Keratinocyte (primary cell): ENCODE results near the gene OR7G3. TPM values are rescaled to one million over a fixed set of nuclear protein-coding genes. Genes with fewer than 3 reads are reported as not detected.

ENCODE experiments used
- DNase-seq: peaks from one replicate; pipeline ENCODE4 v3.0.0-alpha.2; 2011; ENCODE audit warnings: low read depth, missing footprints, low spot score
- FAIRE-seq: peaks from 2 replicates; lab custom pipeline; 2011; peaks lifted over from hg19 to GRCh38; lab: Jason Lieb, UNC
- H2AFZ ChIP-seq: 2 replicates; pipeline ENCODE4 v1.6.0; 2012; ENCODE audit warnings: low read length, control low read depth, inconsistent platforms; ENCODE audit not compliant: control insufficient read depth
- H3K27ac ChIP-seq: 2 replicates; pipeline ENCODE4 v1.5.1; 2011; ENCODE audit warnings: low read length; ENCODE audit not compliant: control insufficient read depth, insufficient read depth
- H3K27me3 ChIP-seq: 3 replicates; pipeline ENCODE4 v1.6.0; 2011; ENCODE audit warnings: low read length; ENCODE audit not compliant: control insufficient read depth, insufficient read depth; ENCODE audit errors: extremely low read depth
- H3K36me3 ChIP-seq, 2 experiments: 2 replicates in 1 of 2; 3 replicates in 1 of 2; pipeline ENCODE4 v1.5.1; 2011; ENCODE audit warnings: low read length in 2 of 2, mild to moderate bottlenecking in 1 of 2; ENCODE audit not compliant: control insufficient read depth in 2 of 2, insufficient read depth in 2 of 2; ENCODE audit errors: extremely low read depth in 1 of 2
- H3K4me1 ChIP-seq: 3 replicates; pipeline ENCODE4 v1.5.1; 2011; ENCODE audit warnings: low read length; ENCODE audit not compliant: control insufficient read depth, insufficient read depth; ENCODE audit errors: extremely low read depth
- H3K4me2 ChIP-seq: 3 replicates; pipeline ENCODE4 v1.6.0; 2011; ENCODE audit warnings: low read depth, low read length; ENCODE audit not compliant: control insufficient read depth, insufficient read depth; ENCODE audit errors: extremely low read depth
- H3K4me3 ChIP-seq, 3 experiments: fragments of 200-600 bp in 1 of 3; sonication (generic) in 1 of 3; 2 replicates in 2 of 3; 3 replicates in 1 of 3; pipeline ENCODE4 v1.5.1; 2011 to 2016; ENCODE audit warnings: low read length in 3 of 3, mild to moderate bottlenecking in 3 of 3, control low read depth in 2 of 3, inconsistent platforms in 1 of 3, low read depth in 1 of 3, mixed read lengths in 1 of 3, mixed run types in 1 of 3, moderate library complexity in 1 of 3; ENCODE audit not compliant: control insufficient read depth in 2 of 3, insufficient read depth in 2 of 3; ENCODE audit errors: extremely low read depth in 1 of 3
- H3K79me2 ChIP-seq: 2 replicates; pipeline ENCODE4 v1.6.0; 2012; ENCODE audit warnings: low read length; ENCODE audit not compliant: control insufficient read depth, insufficient read depth
- H3K9ac ChIP-seq: 3 replicates; pipeline ENCODE4 v1.6.0; 2011; ENCODE audit warnings: low read length; ENCODE audit not compliant: control insufficient read depth, insufficient read depth; ENCODE audit errors: extremely low read depth
- H3K9me1 ChIP-seq: 3 replicates; pipeline ENCODE4 v1.6.0; 2011; ENCODE audit warnings: low read length; ENCODE audit not compliant: control insufficient read depth, insufficient read depth; ENCODE audit errors: extremely low read depth
- H3K9me3 ChIP-seq: 2 replicates; pipeline ENCODE4 v1.5.1; 2012; ENCODE audit warnings: low read depth, low read length; ENCODE audit not compliant: control insufficient read depth
- H4K20me1 ChIP-seq: 3 replicates; pipeline ENCODE4 v1.6.0; 2011; ENCODE audit warnings: low read length; ENCODE audit not compliant: control insufficient read depth, insufficient read depth; ENCODE audit errors: extremely low read depth
- CTCF ChIP-seq, 3 experiments: IDR thresholded peaks in 1 of 3; conservative IDR thresholded peaks in 1 of 3; optimal IDR thresholded peaks in 1 of 3; 2 replicates in 2 of 3; 3 replicates in 1 of 3; pipeline versions ENCODE3 to v1.5.1; 2011; ENCODE audit warnings: low read length in 3 of 3, mild to moderate bottlenecking in 3 of 3, moderate library complexity in 2 of 3, control low read depth in 1 of 3, inconsistent platforms in 1 of 3; ENCODE audit not compliant: insufficient read depth in 2 of 3; ENCODE audit errors: extremely low read depth in 1 of 3
- EZH2 ChIP-seq: IDR thresholded peaks from one replicate; pipeline ENCODE4 v1.6.1; 2012; ENCODE audit warnings: inconsistent platforms, mild to moderate bottlenecking, low read length, moderate library complexity
- dilution Hi-C: fragments of 300-500 bp; cut with MboI; formaldehyde crosslinking; loops from one replicate; pipeline ENCODE4 v1.7.0; 2020; ENCODE audit warnings: low sequenced_read_pairs; ENCODE audit not compliant: extremely low pct_ligation_motif_present
- polyA plus RNA-seq, 5 experiments: library from polyadenylated mRNA; depleted of rRNA in 3 of 5; stranded (reverse) in 3 of 5; stranded (forward) in 1 of 5; unstranded in 1 of 5; fragments of >200 nt; gene quantifications; 1 replicate in 1 of 5; 2 replicates in 3 of 5; 3 replicates in 1 of 5; pipeline versions ENCODE4 v1.2.1 to v1.2.3, GENCODE V29; 2011 to 2012; ENCODE audit warnings: missing spikeins in 2 of 5, low read depth in 1 of 5, low replicate concordance in 1 of 5

Gene OR7G3
- polyA plus RNA-seq, 1 donor (not counting 4 experiments of a cell fraction or from before 2014, with no cell fraction given), result not detected

GRCh38 chr19:9109959-9110358 is 16.8 kb downstream of the OR7G3 start:
- no peaks in the 10 kb centered on the region for H3K79me2 ChIP-seq
- no peak overlapping the region for H3K4me2 ChIP-seq
- no peaks in the 10 kb centered on the region for H4K20me1 ChIP-seq
- no peak overlapping the region for H2AFZ ChIP-seq
- FAIRE-seq (no peak), DNase-seq (no peak)
- H3K27ac ChIP-seq, result no peak overlapping the region
- no peaks in the 10 kb centered on the region for H3K27me3 ChIP-seq
- H3K9me1 ChIP-seq, result no peaks in the 10 kb centered on the region
- TF ChIP-seq CTCF (optimal IDR thresholded peaks at IDR 0.05 in 1 of 3, IDR thresholded peaks at IDR 0.05 in 1 of 3, conservative IDR thresholded peaks at IDR 0.05 in 1 of 3; ENCODE audit: extremely low read depth in 1 of 3, insufficient read depth in 2 of 3, low read length in 3 of 3) (no peak), EZH2 (no peak)
- no peaks in the 10 kb centered on the region for H3K36me3 ChIP-seq
- H3K9ac ChIP-seq, result no peak overlapping the region
- no peak overlapping the region for H3K4me3 ChIP-seq
- H3K4me1 ChIP-seq, result no peaks in the 10 kb centered on the region
- no peaks in the 10 kb centered on the region for H3K9me3 ChIP-seq
- dilution Hi-C loops, result no loop called here

- no peak within 1 kb of the TSS for H3K27ac ChIP-seq
- no peak within 1 kb of the TSS for H3K4me2 ChIP-seq
- dilution Hi-C loops, result no loop called here
- FAIRE-seq (no peak), DNase-seq (no peak)
- H3K4me1 ChIP-seq, result no peaks in the 10 kb centered on the region
- no peaks in the 10 kb centered on the region for H3K36me3 ChIP-seq
- no peaks in the 10 kb centered on the region for H3K9me1 ChIP-seq
- no peak within 1 kb of the TSS for H3K4me3 ChIP-seq
- no peak for TF ChIP-seq CTCF (optimal IDR thresholded peaks at IDR 0.05 in 1 of 3, IDR thresholded peaks at IDR 0.05 in 1 of 3, conservative IDR thresholded peaks at IDR 0.05 in 1 of 3; ENCODE audit: extremely low read depth in 1 of 3, insufficient read depth in 2 of 3, low read length in 3 of 3)
- TF ChIP-seq EZH2, result no peak
- H3K79me2 ChIP-seq, result no peaks in the 10 kb centered on the region
- H3K9me3 ChIP-seq, result peaks cover 3% of the 10 kb centered on the region
- no peaks in the 10 kb centered on the region for H4K20me1 ChIP-seq
- no peak within 1 kb of the TSS for H3K9ac ChIP-seq
- H2AFZ ChIP-seq, result no peak within 1 kb of the TSS
- H3K27me3 ChIP-seq, result no peaks in the 10 kb centered on the region
These were observed 19.4 kb downstream of the OR7G3 start, which contains the start of gene OR7G2 for GRCh38 chr19:9107375-9107774. TSS of gene OR7G2 (minus strand) at chr19:9107475. CDS start at chr19:9103243, 4,232 bp downstream.
